ENCODE results near the gene METTL5. TPM values are rescaled to one million over a fixed set of nuclear protein-coding genes. Genes with fewer than 3 reads are reported as not detected.
A peak's percentile ranks its signal among the peaks of the same experiment; 100 is the strongest.

METTL5 gene
- polyA plus RNA-seq, 3 donors, result 48.4 to 53.1 (median 51.9) TPM

GRCh38 chr2:169815849-169816248, 8.9 kb downstream of the METTL5 start:
- no peak for DNase-seq (ENCODE audit: extremely low read depth in 1 of 11, low read depth in 9 of 11, low spot score in 4 of 11)

- DNase-seq (ENCODE audit: extremely low read depth in 1 of 11, low read depth in 9 of 11, low spot score in 4 of 11), result no peak
Measured at GRCh38 chr2:169808221-169808620, 16.5 kb downstream of the METTL5 start.

- no peak for DNase-seq (ENCODE audit: extremely low read depth in 1 of 11, low read depth in 9 of 11, low spot score in 4 of 11)
Measured at GRCh38 chr2:169806586-169806985, 18.1 kb downstream of the METTL5 start.

GRCh38 chr2:169803480-169803879, 21.2 kb downstream of the METTL5 start:
- DNase-seq (ENCODE audit: extremely low read depth in 1 of 11, low read depth in 9 of 11, low spot score in 4 of 11), result no peak

GRCh38 chr2:169798718-169799592, 25.8 kb downstream of the METTL5 start, which contains the start of gene SSB:
TSS of gene SSB (plus strand) at chr2:169798871. CDS start at chr2:169800961, 2,090 bp downstream.
- peak; percentile 82 to 92 (median 89) for DNase-seq (ENCODE audit: extremely low read depth in 1 of 11, low read depth in 9 of 11, low spot score in 4 of 11)

GRCh38 chr2:169798397-169798717, 26.3 kb downstream of the METTL5 start:
- no peak for DNase-seq (ENCODE audit: extremely low read depth in 1 of 11, low read depth in 9 of 11, low spot score in 4 of 11)

GRCh38 chr2:169797601-169798000, 27.1 kb downstream of the METTL5 start:
- no peak for DNase-seq (ENCODE audit: extremely low read depth in 1 of 11, low read depth in 9 of 11, low spot score in 4 of 11)

GRCh38 chr2:169796441-169796840, 28.3 kb downstream of the METTL5 start:
- DNase-seq (ENCODE audit: extremely low read depth in 1 of 11, low read depth in 9 of 11, low spot score in 4 of 11), result no peak

GRCh38 chr2:169795181-169795580, 29.5 kb downstream of the METTL5 start:
- no peak for DNase-seq (ENCODE audit: extremely low read depth in 1 of 11, low read depth in 9 of 11, low spot score in 4 of 11)

- DNase-seq (ENCODE audit: extremely low read depth in 1 of 11, low read depth in 9 of 11, low spot score in 4 of 11), result no peak
Measured at GRCh38 chr2:169790581-169790980, 34.1 kb downstream of the METTL5 start.

- DNase-seq (ENCODE audit: extremely low read depth in 1 of 11, low read depth in 9 of 11, low spot score in 4 of 11), result no peak
Measured at GRCh38 chr2:169782513-169782912, 42.2 kb downstream of the METTL5 start.

GRCh38 chr2:169781249-169782013, 43.3 kb downstream of the METTL5 start:
- DNase-seq (ENCODE audit: extremely low read depth in 1 of 11, low read depth in 9 of 11, low spot score in 4 of 11), result no peak

GRCh38 chr2:169778446-169778845, 46.3 kb downstream of the METTL5 start:
- DNase-seq (ENCODE audit: extremely low read depth in 1 of 11, low read depth in 9 of 11, low spot score in 4 of 11), result no peak

- DNase-seq (ENCODE audit: extremely low read depth in 1 of 11, low read depth in 9 of 11, low spot score in 4 of 11), result peak in 1 of 11 donors; percentile 34
Measured at GRCh38 chr2:169776252-169776761, 48.4 kb downstream of the METTL5 start.

GRCh38 chr2:169775765-169776164, 48.9 kb downstream of the METTL5 start:
- DNase-seq (ENCODE audit: extremely low read depth in 1 of 11, low read depth in 9 of 11, low spot score in 4 of 11), result no peak

- DNase-seq (ENCODE audit: extremely low read depth in 1 of 11, low read depth in 9 of 11, low spot score in 4 of 11), result no peak
Measured at GRCh38 chr2:169775354-169775753, 49.4 kb downstream of the METTL5 start.

- no peak for DNase-seq (ENCODE audit: extremely low read depth in 1 of 11, low read depth in 9 of 11, low spot score in 4 of 11)
Measured at GRCh38 chr2:169772651-169773050, 52.1 kb downstream of the METTL5 start.

GRCh38 chr2:169771612-169772011, 53.1 kb downstream of the METTL5 start:
- no peak for DNase-seq (ENCODE audit: extremely low read depth in 1 of 11, low read depth in 9 of 11, low spot score in 4 of 11)

GRCh38 chr2:169771021-169771420, 53.7 kb downstream of the METTL5 start:
- no peak for DNase-seq (ENCODE audit: extremely low read depth in 1 of 11, low read depth in 9 of 11, low spot score in 4 of 11)

Data from renal cortex interstitium (tissue), 11 donors.